ENCODE measurements around the gene ARHGEF3.

DNA sequence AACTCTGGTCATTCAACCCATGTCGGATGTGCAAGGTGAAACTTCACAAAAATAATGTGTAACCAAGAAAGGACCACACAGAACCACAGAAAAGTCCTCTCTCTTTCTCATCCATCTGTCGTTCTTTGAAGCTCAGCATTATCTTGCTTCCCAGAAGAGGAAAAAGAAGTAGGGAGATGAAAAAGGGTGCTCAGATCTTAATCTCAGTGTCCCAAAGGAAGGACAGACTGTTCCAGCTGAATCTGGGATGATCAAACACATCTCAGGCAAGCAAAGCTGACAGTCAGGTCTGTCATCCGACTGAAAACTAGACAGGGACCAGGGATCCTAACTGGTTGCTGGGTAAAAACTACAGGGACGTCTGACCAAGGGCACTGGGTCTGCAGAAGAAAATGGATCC lies 16.2 kb downstream of the ARHGEF3 start:
- TF ChIP-seq, protein P1, sequence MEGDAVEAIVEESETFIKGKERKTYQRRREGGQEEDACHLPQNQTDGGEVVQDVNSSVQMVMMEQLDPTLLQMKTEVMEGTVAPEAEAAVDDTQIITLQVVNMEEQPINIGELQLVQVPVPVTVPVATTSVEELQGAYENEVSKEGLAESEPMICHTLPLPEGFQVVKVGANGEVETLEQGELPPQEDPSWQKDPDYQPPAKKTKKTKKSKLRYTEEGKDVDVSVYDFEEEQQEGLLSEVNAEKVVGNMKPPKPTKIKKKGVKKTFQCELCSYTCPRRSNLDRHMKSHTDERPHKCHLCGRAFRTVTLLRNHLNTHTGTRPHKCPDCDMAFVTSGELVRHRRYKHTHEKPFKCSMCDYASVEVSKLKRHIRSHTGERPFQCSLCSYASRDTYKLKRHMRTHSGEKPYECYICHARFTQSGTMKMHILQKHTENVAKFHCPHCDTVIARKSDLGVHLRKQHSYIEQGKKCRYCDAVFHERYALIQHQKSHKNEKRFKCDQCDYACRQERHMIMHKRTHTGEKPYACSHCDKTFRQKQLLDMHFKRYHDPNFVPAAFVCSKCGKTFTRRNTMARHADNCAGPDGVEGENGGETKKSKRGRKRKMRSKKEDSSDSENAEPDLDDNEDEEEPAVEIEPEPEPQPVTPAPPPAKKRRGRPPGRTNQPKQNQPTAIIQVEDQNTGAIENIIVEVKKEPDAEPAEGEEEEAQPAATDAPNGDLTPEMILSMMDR (conservative IDR thresholded peaks at IDR 0.05; ENCODE audit: low read length): no peak
- TF ChIP-seq EZH2phosphoT487 (IDR thresholded peaks at IDR 0.05; ENCODE audit: borderline replicate concordance): no peak

All from Loucy (cell line).